CD4-positive, alpha-beta T cell treated with Interleukin-17A for 1 hour (primary cell): ENCODE measurements around the gene FADS2.

Source experiments
- DNase-seq: peaks from one replicate; pipeline ENCODE4 v3.0.0-alpha.2; 2020

Gene FADS2

GRCh38 chr11:61797263-61797944 is 30.7 kb upstream of the FADS2 start:
- DNase-seq = peak; percentile 83

DNA sequence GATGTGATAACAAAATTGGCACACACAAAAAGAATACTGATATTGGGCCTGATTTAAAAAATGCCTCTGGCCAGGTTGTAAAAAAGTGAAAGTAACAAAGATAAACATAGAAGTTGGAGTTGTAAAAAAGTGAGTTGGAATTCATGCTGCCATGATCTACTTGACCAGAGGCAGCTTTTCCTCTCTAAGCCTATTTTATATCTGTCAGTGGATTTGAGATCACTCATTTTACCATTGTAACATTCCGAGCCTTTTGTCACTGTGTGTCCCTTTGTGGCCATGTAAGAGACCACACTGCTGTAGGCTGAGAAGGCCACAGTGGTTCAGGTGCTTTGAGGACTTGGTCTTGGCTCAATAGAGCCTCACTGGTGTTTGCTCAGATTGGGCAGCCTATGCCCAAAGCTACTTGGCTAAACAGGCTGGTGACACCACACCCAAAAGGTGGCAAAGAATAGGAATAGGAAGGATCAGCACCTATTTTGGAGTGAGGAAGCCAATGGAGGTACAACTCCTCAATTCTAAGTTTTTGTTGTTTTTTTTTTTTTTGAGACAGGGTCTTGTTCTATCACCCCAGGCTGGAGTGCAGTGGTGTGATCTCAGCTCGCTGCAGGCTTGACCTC is 28.3 kb upstream of the FADS2 start:
- no peak for DNase-seq

- no peak for DNase-seq
Observed at GRCh38 chr11:61800331-61801281, 27.5 kb upstream of the FADS2 start.

DNA sequence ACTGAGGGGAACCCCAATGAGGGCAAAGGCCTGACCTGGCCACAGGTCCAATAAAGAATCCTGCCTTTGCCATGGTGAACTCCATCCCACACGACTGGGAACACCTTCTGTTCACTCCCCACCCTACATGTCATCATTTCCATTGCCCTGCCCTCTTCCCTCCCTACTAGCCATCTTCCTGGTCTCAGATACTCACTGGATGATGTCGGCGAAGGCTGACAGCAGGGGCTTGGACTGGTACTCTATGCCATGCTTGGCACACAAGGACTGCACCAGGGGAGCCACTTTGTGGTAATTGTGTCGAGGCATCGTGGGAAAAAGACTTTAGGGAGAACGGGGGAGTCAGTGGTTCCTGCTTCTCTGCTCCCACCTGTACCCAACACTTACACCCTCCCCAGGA is 25.5 kb upstream of the FADS2 start:
- DNase-seq = no peak

DNA sequence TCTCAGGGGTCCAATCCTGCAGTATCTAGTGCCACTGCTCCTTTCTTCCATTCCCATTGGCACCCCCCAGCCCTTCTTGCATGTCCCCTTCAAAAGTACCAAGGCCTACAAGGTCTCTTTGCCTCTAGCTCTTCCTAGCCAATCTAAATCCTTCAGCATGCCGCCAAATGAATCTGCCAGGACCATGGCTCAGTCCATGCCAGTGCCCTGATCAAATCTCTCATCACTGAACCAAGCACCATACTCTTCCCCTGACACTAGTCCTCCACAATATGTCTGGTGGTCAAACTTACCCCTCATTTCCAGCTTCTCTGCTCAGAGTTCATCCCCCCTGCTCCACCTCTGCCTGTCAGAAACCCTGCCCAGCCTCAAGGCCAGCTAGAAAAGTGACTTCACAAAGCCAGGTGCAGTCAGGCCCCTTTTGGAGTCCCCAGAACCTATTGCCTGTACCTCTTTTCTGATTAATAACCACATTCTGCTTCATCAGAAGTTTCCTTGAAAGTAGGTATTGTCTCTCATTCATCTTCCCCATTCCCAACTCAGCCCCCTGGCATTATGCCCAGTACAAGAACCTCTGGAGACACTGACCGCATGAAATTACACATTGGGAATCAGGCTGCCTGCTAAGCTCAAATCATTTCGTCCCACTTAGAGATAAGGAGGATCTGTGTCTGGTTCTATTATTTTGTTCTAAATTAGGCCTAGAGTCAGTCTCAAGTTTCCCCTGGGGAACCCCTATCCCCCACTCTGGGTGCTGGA is 24.0 kb upstream of the FADS2 start:
- no peak for DNase-seq

DNA sequence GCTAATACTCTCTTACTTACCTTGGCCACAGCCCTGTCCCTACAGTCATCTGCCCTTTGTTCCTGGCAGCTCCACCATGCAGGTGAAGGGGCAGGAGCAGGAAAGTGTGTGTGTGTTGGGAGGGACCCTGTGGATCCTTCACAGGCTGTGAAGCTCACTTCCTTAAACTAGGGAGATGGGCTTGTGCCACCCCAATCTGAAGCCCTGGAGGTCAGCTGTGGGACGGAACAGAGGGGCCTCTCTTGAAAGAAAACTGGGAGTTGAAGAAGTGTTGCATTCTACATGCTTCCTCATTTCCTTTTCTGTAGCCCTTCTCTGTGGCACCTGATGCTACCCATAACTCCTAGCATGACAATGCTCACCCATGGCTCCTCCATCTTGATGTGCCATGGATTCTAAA is 23.0 kb upstream of the FADS2 start:
- no peak for DNase-seq

DNA sequence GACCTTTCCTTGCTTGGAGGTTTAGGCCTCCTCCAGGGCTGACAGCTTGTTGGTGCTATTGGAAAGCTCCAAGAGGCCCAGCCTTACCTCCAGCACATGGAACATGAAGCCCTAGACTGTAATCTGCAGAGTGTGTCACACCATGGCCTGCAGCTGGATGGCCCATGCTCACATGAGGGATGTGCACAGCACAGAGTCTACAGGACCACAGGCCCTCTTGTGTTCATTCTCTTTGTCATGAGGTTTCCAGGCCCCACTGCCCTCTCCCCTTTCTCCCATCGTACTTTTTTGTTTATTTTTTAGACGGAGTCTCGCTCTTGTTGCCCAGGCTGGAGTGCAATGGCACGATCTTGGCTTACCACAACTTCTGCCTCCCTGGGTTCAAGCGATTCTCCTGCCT is 21.3 kb upstream of the FADS2 start:
- no peak for DNase-seq

DNA sequence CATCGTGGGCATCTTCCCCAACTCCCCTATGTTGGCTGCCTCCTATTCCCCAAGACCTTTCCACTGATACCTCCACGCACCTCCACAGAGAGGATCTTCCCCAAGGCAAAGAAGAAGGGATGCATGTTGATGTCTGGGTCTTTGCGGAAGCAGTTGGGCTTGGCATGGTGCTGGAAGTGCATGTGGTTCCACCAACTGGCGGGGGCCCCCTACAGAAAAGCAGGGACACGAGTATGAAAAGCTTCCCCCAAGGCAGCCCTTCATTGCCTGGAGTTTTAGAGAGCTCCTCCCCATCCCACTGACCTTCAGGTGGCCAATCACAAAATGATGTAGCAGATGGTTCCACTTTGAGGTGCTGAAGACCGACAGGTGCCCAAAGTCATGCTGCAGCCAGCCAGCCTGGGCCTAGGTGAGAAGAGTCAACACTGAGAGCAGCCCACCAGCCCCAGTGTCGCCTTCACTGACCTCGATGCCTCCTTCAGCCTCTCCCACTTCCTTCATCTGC is 17.4 kb upstream of the FADS2 start:
- DNase-seq = no peak

DNA sequence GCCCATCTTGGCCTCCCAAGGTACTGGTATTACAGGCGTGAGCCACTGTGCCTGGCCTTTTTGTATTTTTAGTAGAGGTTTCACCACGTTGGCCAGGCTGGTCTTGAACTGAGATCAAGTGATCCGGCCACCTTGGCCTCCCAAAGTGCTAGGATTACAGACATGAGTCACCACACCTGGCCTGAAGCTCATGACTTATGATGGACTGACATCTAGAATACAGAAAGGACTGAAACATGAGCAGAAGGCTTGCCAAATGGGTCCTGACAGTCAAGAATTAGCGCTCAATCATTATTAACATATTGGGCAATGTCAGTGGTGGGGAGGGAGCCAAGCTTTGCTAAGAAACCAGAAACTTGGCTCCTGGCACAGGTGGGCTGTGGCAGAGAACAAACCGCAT is 16.3 kb upstream of the FADS2 start:
- no peak for DNase-seq

DNA sequence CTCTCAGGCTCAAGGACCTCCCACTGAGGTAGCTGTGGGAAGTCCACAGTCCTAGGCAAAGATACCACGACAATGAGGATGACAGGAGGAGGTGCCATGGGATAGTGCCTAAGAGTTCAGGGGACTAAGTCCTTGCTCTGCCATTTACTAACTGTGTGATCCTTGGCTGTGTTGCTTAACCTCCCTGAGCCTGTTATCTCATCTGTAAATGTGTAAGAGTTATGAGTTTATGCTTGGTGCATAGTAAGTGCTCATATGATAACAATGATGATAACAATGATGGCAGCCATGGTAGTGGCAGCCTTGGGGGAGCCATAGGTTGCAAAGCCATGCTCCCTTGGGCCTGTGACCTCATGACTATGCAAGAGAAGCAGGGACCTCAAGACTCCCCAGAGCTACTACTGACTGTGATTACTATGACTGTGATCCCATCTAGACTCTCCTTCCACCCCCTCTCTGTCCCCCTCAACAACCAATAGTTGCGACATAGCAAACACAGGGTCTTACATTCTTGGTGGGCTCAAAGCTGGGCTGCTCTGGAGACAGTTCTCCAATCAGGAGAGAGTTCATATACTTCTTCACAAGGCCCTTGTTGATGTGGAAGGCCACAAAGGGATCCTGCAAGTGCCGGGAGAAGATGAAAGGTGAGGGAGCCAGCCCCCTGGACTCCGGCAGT is 15.2 kb upstream of the FADS2 start:
- DNase-seq = no peak

- peak; percentile 13 for DNase-seq
Observed at GRCh38 chr11:61814247-61814957, 13.7 kb upstream of the FADS2 start.

- peak; percentile 49 for DNase-seq
Observed at GRCh38 chr11:61814958-61815789, 12.9 kb upstream of the FADS2 start.

GRCh38 chr11:61815790-61816735 is 12.0 kb upstream of the FADS2 start:
- DNase-seq = peak; percentile 56

DNA sequence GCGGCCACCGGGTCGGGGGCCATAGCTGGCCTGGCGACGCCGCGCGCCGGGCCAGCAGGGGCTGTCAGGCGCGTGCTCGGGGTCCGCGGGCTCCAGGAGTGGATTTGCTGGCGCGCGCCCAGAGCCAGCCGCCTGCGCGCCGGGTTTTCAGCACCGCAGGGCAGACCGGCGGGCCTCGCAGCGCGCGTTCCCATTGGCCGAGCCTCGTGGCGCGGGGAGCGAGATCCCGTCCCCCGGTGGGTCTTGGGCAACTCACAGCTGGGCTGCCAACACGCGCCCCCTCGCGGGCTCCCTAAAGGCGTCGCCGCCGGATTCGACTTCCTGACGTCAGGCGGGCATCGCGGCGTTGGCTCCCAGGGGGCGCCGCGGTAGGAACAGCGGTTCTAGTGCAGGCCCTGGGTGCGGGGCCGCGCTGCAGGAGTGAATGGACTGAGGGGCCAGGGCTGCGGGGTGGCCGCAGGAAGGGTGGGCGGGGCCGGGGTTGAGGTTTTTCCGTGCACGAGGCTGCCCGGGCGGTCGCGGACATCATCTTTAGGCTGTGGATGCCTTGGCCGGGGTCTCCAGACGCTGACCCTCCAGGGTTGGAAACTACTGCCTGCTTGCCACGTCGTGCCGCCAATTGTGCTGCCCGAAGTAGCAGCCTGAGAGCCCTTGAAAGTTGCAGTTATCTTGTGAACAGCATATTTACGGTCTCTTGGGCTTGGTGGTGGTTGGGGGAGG is 11.2 kb upstream of the FADS2 start, which contains the start of gene FADS1:
TSS of gene FADS1 (minus strand) at position 268 of the 720 bp plus-strand sequence. CDS start at position 194, 74 bp downstream.
- peak; percentile 79 for DNase-seq

DNA sequence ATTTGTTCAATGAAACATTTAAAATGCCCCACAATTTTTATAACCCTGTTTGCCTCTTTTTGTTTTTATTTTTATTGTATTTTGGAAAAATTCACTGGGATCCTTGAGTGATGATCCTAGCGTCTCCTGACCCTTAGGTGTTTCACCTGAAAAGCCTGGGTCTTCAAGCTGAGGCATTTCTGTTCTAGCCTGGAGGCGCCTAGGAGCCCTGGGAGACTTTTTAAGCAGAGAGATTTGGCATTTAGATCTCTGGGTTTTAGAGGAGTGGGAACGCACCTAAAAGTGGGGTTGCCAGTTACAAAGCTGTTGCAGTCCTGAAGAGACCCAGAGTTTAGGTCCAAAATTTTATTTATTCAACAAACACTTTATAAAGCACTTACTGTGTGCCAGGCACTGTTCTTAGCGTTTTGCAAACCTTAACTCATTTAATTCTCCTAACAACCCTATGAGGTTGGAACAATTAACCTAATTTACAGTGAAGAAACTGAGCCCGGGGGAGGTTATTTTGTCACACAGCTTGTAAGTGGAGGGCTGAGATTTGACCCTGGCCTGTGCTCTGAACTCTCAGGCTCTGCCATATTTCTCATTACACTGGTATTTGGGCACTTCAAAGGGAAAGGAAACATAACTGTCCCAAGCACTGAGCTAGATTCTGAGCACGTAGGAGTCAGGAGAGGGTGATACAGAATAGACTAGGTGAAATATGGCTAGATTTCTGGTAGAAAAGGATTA is 10.5 kb upstream of the FADS2 start:
- DNase-seq = no peak

GRCh38 chr11:61820174-61820573 is 7.9 kb upstream of the FADS2 start:
- DNase-seq = no peak

- no peak for DNase-seq
Observed at GRCh38 chr11:61826930-61827570, 1.1 kb upstream of the FADS2 start.

DNA sequence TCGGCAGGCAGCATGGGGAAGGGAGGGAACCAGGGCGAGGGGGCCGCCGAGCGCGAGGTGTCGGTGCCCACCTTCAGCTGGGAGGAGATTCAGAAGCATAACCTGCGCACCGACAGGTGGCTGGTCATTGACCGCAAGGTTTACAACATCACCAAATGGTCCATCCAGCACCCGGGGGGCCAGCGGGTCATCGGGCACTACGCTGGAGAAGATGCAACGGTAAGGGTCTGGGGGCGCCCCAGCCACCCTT is 204 bp downstream of the FADS2 start:
- no peak for DNase-seq
